ENCODE data around the gene SMIM23.

Gene SMIM23

DNA sequence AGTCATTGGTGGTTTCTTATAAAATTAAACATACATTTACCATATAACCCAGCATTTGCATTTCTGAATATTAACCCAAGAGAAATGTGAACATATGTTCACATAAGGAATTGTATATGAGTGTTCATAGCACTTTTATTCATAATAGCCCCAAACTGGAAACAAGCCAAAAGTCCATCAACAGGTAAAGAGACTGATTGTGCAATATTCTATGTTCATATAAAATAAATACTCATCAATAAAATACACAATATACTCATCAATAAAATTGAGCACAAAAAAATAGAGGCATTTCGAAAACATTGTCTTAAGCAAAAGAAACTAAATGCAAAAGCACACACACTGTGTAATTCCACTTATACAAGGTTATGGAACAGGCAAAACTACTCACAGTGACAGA is 3.7 kb downstream of the SMIM23 start:
- no peak overlapping the region for H3K4me3 Mint-ChIP-seq
- no peaks in the 10 kb centered on the region for H3K4me1 Mint-ChIP-seq
- TF ChIP-seq, protein P1, sequence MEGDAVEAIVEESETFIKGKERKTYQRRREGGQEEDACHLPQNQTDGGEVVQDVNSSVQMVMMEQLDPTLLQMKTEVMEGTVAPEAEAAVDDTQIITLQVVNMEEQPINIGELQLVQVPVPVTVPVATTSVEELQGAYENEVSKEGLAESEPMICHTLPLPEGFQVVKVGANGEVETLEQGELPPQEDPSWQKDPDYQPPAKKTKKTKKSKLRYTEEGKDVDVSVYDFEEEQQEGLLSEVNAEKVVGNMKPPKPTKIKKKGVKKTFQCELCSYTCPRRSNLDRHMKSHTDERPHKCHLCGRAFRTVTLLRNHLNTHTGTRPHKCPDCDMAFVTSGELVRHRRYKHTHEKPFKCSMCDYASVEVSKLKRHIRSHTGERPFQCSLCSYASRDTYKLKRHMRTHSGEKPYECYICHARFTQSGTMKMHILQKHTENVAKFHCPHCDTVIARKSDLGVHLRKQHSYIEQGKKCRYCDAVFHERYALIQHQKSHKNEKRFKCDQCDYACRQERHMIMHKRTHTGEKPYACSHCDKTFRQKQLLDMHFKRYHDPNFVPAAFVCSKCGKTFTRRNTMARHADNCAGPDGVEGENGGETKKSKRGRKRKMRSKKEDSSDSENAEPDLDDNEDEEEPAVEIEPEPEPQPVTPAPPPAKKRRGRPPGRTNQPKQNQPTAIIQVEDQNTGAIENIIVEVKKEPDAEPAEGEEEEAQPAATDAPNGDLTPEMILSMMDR (IDR thresholded peaks at IDR 0.05; ENCODE audit: unreplicated experiment in 3 of 3), result no peak
- H3K9me3 Mint-ChIP-seq, result no peaks in the 10 kb centered on the region
- H3K36me3 Mint-ChIP-seq (ENCODE audit: low read depth), result no peaks in the 10 kb centered on the region
- no peak overlapping the region for H3K27ac Mint-ChIP-seq
- H3K27me3 Mint-ChIP-seq (ENCODE audit: low read depth), result no peaks in the 10 kb centered on the region

DNA sequence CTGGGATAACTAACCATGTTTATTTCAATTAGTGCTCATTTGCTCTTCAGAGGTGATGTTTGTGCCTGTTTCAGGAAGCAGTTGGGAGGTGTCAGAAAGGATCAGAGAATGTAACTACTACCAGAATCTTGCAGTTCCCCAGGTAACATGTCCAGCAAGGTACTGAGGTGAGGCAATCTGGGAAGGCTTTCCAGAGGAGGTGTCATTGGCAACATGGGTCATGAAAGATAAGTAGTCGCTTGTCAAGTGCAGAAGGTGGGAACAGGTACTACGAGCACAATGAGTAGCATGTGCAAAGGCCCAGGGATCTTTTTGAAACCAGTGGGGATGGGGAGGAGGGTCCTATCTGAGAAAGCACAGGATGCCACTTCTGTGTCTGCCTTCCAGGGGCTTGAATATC is 4.8 kb downstream of the SMIM23 start:
- Mint-ChIP-seq H3K27ac (no peak overlapping the region), H3K36me3 (ENCODE audit: low read depth) (no peaks in the 10 kb centered on the region), H3K27me3 (ENCODE audit: low read depth) (no peaks in the 10 kb centered on the region), H3K4me1 (no peaks in the 10 kb centered on the region), H3K9me3 (no peaks in the 10 kb centered on the region), H3K4me3 (no peak overlapping the region)
- TF ChIP-seq, protein P1 (IDR thresholded peaks at IDR 0.05; ENCODE audit: unreplicated experiment in 3 of 3), result no peak

DNA sequence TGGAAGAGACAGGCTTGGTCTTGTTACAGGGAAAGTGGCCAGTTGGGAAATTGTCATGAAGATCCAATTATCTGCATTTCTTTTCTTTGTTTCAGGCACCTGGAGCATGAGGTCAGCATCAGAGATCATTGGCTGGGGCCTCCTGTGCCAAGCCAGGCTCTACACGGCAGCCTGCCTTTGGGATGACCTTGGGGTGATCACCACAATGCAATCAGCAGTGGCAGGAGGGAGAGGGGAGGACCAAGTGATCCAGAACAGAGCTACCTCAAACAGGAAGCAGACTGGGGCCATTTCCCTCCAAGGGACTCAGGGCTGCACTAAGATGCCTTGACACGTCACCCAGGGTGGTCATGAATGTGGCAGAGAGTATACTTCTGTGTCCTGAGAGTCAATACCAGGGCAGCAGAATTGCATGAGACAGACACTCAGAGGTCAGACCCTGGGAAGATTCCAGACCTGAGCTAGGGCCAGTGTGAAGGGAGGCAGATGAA is 8.9 kb downstream of the SMIM23 start:
- Mint-ChIP-seq H3K4me1 (no peaks in the 10 kb centered on the region), H3K27ac (no peak overlapping the region), H3K9me3 (no peaks in the 10 kb centered on the region), H3K27me3 (ENCODE audit: low read depth) (peaks cover 7% of the 10 kb centered on the region), H3K36me3 (ENCODE audit: low read depth) (no peaks in the 10 kb centered on the region), H3K4me3 (no peak overlapping the region)
- TF ChIP-seq, protein P1 (IDR thresholded peaks at IDR 0.05; ENCODE audit: unreplicated experiment in 3 of 3), result no peak

DNA sequence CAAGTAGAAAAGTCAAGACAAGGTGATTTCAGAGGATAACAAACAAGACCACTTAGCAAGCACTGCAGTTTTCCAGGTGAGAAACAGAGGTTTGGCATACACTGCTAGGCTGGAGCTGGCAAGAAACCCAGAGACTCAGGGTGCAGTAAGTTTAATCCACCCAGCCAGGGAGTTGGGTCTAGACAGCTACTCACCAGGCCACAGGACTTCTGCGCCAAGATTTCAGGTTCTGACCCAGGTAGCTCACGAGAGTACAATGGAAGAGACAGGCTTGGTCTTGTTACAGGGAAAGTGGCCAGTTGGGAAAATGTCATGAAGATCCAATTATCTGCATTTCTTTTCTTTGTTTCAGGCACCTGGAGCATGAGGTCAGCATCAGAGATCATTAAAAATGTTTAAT is 9.8 kb downstream of the SMIM23 start:
- no peak overlapping the region for H3K27ac Mint-ChIP-seq
- no peaks in the 10 kb centered on the region for H3K36me3 Mint-ChIP-seq (ENCODE audit: low read depth)
- no peaks in the 10 kb centered on the region for H3K4me1 Mint-ChIP-seq
- H3K9me3 Mint-ChIP-seq, result no peaks in the 10 kb centered on the region
- TF ChIP-seq, protein P1 (IDR thresholded peaks at IDR 0.05; ENCODE audit: unreplicated experiment in 3 of 3), result no peak
- peaks cover 9% of the 10 kb centered on the region for H3K27me3 Mint-ChIP-seq (ENCODE audit: low read depth)
- H3K4me3 Mint-ChIP-seq, result no peak overlapping the region

DNA sequence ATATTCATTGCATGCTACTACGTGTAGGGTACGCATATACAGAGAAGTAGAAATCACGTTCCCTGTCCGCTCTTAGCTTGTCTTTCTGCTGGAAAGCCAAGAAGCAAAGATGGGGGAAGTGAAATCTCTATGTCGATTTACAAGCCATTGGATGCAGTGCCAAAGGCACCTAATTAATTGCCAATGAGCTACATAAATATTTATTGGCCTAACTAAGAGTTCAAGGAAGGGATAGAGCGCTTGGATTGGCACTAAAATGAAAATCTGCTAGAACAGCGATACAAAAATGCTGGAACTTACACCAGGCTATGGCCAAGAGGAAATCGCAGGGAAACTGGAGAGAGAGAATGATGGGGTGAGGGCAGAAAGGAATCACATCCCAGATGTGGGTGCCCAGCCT is 10.8 kb downstream of the SMIM23 start:
- Mint-ChIP-seq H3K36me3 (ENCODE audit: low read depth) (no peaks in the 10 kb centered on the region), H3K27ac (no peak overlapping the region), H3K9me3 (no peaks in the 10 kb centered on the region), H3K4me3 (no peak overlapping the region), H3K4me1 (no peaks in the 10 kb centered on the region), H3K27me3 (ENCODE audit: low read depth) (peaks cover 14% of the 10 kb centered on the region)
- TF ChIP-seq, protein P1 (IDR thresholded peaks at IDR 0.05; ENCODE audit: unreplicated experiment in 3 of 3), result no peak

DNA sequence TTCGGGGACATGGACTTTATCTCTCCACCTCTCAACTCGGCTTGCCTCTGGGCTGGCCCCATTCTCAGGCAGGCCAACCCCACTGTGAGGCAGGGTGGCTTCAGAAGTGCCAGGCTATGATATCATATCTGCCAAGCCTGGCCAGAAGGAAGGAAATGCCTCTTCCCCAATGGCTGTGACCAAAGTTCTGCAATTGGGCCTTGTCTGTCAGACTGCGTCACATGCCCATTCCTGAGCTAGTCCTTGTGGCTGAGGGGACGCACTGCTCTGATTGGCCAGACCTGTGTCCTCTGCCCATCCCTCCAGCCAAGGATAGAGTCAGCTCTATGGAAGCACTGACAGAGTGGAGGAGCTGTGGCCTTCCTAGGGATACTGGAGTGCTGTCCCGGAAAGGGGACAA is 11.9 kb downstream of the SMIM23 start:
- Mint-ChIP-seq H3K4me3 (no peak overlapping the region), H3K9me3 (no peaks in the 10 kb centered on the region), H3K36me3 (ENCODE audit: low read depth) (no peaks in the 10 kb centered on the region), H3K27ac (no peak overlapping the region), H3K4me1 (no peaks in the 10 kb centered on the region), H3K27me3 (ENCODE audit: low read depth) (peaks cover 15% of the 10 kb centered on the region)
- TF ChIP-seq, protein P1 (IDR thresholded peaks at IDR 0.05; ENCODE audit: unreplicated experiment in 3 of 3), result no peak
